ENCODE results near the gene CSRNP2.

The CSRNP2 gene

GRCh38 chr12:51076236-51076930, 7.0 kb downstream of the CSRNP2 start:
- DNase-seq, result no peak

GRCh38 chr12:51075390-51075789, 8.0 kb downstream of the CSRNP2 start:
- DNase-seq, result no peak

GRCh38 chr12:51071663-51072062, 11.7 kb downstream of the CSRNP2 start:
- DNase-seq, result no peak

DNA sequence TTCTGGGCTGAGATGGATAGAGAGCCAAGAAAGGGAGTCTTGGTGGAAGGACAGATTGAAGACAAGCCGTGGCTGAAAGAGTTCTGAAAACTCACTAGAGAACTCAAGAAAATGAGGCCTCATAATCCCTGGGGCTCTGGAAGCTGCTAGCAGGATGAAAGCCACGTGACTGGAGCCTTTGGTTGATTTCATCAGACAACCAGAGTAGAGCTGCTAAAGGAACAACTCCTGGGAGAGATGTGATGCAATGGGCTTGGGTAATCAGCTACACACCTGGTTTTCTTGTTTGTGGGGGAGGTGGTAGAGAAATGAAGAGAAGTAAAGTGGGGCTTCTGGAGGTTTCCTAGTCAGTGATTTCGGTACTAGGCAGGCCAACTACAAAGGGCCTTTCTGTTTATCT, 13.4 kb downstream of the CSRNP2 start:
- peak; percentile 35 for DNase-seq

DNA sequence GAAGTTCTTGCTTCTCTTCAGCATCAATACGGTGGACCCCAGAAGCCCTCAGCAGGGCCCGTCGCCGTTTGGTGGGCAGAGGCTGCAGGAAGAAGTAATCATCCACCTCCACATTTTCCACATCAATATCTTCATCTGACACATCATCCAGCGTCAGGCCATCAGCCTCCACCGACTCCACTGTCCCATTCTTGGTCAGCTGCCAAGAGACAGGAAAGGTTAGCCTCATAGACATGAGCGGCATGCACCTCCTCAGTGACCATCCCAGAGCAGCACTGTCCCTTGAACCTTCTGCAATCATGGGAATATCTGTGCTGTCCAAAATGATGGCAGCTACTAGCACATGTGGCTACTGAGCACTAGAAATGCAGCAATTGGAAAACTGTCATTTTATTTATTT, 15.6 kb downstream of the CSRNP2 start:
- no peak for DNase-seq

- DNase-seq, result no peak
These were observed 16.2 kb downstream of the CSRNP2 start for GRCh38 chr12:51067229-51067628.

- DNase-seq, result no peak
These were observed 17.9 kb downstream of the CSRNP2 start for GRCh38 chr12:51065530-51065929.

DNA sequence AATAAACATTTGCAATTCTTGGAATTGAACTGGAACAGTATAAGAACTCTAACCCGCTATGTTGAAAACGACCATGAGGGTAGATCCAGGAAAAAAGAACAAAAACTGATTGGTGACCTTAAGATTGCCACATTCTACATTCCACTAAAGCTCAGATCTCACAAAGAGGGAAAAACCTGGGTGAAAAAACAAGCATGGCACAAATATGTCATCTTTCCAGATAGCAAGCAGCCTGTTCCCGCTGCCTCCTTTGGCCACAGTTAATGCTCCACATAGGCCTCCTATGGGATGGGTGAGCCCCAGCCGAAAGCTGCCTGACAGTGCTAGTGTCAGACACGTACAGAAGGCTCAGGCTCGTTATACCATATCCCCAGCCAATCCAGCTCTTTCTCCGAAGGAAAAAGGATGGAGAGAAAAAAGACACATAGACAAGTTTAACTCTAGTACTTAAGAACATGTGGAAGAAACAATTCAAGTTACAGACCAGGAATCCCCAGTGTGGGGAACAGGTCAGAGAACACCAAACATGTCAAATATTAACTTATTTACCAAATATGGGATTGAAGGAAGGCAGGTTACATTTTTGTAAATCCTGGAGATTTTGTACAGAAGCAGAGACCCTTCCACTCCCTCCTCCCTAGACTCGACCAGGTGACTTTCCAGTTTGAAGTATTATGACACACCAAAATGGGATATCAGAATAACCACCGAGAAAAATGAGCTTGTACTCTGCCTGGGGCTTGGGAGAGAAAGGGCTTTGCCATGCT, 20.6 kb downstream of the CSRNP2 start:
- DNase-seq, result no peak

- DNase-seq, result no peak
These were observed 24.3 kb downstream of the CSRNP2 start for GRCh38 chr12:51059086-51059485.

- no peak for DNase-seq
These were observed 27.2 kb downstream of the CSRNP2 start for GRCh38 chr12:51056242-51056641.

- DNase-seq, result no peak
These were observed 28.3 kb downstream of the CSRNP2 start for GRCh38 chr12:51055060-51055459.

DNA sequence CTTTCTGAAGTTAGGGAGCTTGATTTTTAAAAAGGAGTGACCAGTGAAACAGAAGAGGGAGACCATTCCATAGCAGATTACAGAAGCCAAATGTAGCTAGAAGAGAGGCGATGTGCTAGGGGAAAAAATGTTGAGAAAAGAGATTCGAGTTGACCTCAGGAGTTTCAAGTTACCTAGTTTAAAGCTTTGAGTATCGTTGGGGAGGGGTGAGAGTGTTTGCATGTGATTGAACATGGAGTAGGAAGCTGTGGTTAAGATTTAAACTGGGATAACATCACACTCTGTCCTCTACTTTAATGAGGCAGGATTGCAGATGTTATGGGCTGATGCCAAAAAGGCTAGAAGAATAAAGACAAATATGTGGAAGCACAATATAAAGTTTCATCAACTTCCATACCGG, 31.6 kb downstream of the CSRNP2 start:
- DNase-seq, result no peak

DNA sequence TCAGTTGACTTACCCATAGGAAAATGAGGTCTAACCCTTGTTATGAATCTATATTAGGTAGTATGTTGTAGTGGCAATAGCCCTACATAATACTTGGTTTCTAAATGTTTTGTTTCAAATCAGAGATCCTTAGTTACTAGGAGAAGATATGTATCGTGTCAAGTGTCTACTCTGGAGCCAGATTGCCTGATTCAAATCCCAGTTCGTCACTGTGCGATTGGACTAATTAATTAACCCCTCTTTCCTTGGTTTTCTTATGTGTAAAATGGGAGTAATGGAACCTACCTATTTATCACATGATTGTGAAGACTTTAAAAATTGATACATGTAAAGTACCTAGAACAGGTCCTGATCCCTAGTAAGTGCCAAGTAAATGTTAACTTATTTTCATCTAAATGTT, 33.9 kb downstream of the CSRNP2 start:
- DNase-seq, result no peak

GRCh38 chr12:51048661-51049251, 34.6 kb downstream of the CSRNP2 start:
- DNase-seq, result peak; percentile 66

- peak; percentile 98 for DNase-seq
These were observed 35.5 kb downstream of the CSRNP2 start, which contains the start of gene LETMD1 for GRCh38 chr12:51047655-51048540. LETMD1 (plus strand) TSS chr12:51048327; CDS start chr12:51048357, 30 bp downstream.

GRCh38 chr12:51036279-51036678, 47.1 kb downstream of the CSRNP2 start:
- DNase-seq, result no peak

- no peak for DNase-seq
These were observed 49.8 kb downstream of the CSRNP2 start for GRCh38 chr12:51033457-51034089.

DNA sequence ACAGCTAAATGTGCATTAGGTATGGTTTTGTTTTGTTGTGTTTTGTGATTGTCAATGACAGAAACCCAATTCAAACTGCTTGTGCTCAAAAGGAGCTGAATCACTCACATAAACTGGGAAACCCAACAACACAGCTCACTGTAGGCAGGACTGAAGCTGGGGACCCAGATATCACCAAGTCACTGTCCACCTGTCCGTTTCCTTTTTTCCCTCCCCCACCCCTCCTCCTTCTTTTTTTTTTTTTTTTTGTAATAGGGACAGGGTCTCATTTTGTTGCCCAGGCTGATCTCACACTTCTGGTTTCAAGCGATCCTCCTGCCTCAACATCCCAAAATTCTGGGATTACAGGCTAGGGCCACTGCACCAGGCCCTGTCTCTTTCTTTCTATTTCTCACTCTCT, 50.3 kb downstream of the CSRNP2 start:
- DNase-seq, result no peak

GRCh38 chr12:51028813-51029150, 54.6 kb downstream of the CSRNP2 start:
- no peak for DNase-seq

DNA sequence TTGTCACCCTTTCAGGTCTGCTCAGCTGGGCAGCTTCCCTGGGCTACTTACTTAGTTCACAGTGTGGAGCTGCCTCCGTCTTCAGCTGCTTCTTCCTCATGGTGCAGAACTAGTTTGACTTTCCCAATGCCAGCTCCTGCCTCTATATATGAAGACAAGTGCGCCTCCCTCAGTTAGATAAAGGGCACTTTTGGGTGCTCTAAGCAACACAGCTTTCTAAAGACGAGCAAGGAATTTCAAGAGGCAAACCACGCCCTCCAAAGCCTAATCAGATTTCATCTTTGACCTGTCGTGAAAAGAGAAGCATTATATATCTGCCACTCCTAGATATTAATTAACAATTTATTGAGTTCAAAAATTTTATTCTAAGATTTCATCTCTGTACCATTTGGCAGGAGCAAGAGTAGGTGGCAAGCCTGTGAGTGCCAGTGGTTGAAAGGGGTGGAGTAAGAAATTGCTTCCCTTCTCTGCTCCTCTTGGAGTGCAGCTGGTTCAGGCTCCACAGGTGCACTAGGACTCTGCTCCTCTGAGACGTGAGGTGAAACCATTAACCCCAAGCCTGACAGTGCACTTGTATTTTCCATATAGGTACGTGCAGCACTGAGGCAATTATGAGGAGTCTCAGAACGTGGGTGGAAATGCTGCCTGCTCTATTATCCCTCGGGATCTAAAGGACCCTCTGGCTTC, 55.1 kb downstream of the CSRNP2 start:
- DNase-seq, result peak; percentile 92

GRCh38 chr12:51027342-51027835, 56.0 kb downstream of the CSRNP2 start:
- no peak for DNase-seq
